K562 (cell line): ENCODE results near the gene MYO1D. TPM values are rescaled to one million over a fixed set of nuclear protein-coding genes. Genes with fewer than 3 reads are reported as not detected.

Experiments
- ATAC-seq: fragments of 200-7000 bp; cut with Tn5 transposase; 3 replicates; pipeline ENCODE4 v1.9.1; 2020; ENCODE audit warnings: moderate library complexity
- BruUV-seq: library from RNA; stranded (reverse); fragments of 400-500 nt; replicated peaks from 2 replicates; lab custom pipeline; 2021; lab: Mats Ljungman, UMichigan
- CTCF ChIA-PET: fragments of 300-600 bp; formaldehyde crosslinking; extraction: SDS; loops from one replicate; lab custom pipeline; 2021; ENCODE audit warnings: low intra/inter-chr PET ratio; lab: Yijun Ruan, JAX
- POLR2A ChIA-PET: fragments of 300-600, 350-650 bp; sonication (Branson Sonifier 250); formaldehyde crosslinking; extraction: SDS; loops from one replicate; lab custom pipeline; 2021; ENCODE audit warnings: antibody characterized with exemption, inconsistent platforms; lab: Yijun Ruan, JAX
- DNase-seq, 4 experiments: peaks; one replicate each; pipeline versions ENCODE4 v3.0.0 to v3.0.0-alpha.2; 2011 to 2018; ENCODE audit warnings: low spot score in 3 of 4, mixed read lengths in 3 of 4; ENCODE audit errors: extremely low read depth in 1 of 4
- FAIRE-seq: peaks from 2 replicates; lab custom pipeline; 2011; peaks lifted over from hg19 to GRCh38; lab: Jason Lieb, UNC
- H2AFZ ChIP-seq: 2 replicates; pipeline ENCODE4 v1.6.0; 2011; ENCODE audit warnings: low read depth, low read length, control low read depth, inconsistent platforms
- H3K27ac ChIP-seq: fragments of 200-600 bp; 3 replicates; pipeline ENCODE4 v1.8.0; 2011; ENCODE audit warnings: low read depth, mild to moderate bottlenecking, control low read depth, inconsistent platforms, low read length, moderate library complexity, mixed read lengths; ENCODE audit errors: extremely low read depth
- H3K27me3 ChIP-seq, 2 experiments: fragments of 300-600 bp in 1 of 2; 2 replicates in 1 of 2; 3 replicates in 1 of 2; pipeline versions ENCODE4 v1.6.0 to v1.8.0; 2011; ENCODE audit warnings: inconsistent platforms in 2 of 2, low read length in 2 of 2, mild to moderate bottlenecking in 1 of 2, mixed read lengths in 1 of 2, moderate library complexity in 1 of 2; ENCODE audit not compliant: control insufficient read depth in 2 of 2, insufficient read depth in 2 of 2
- H3K36me3 ChIP-seq: fragments of 300-600 bp; 3 replicates; pipeline ENCODE4 v1.8.0; 2011; ENCODE audit warnings: mild to moderate bottlenecking, low read length, inconsistent platforms; ENCODE audit not compliant: control insufficient read depth, insufficient read depth
- H3K4me1 ChIP-seq, 2 experiments: fragments of 200-600 bp in 1 of 2; replicated peaks in 1 of 2; 2 replicates in 1 of 2; 3 replicates in 1 of 2; pipeline versions ENCODE4 v1.5.1 to v1.8.0; 2011; ENCODE audit warnings: inconsistent platforms in 2 of 2, low read length in 2 of 2, mild to moderate bottlenecking in 1 of 2, mixed read lengths in 1 of 2, moderate library complexity in 1 of 2; ENCODE audit not compliant: control insufficient read depth in 2 of 2, insufficient read depth in 2 of 2
- H3K4me2 ChIP-seq: 2 replicates; pipeline ENCODE4 v1.6.1; 2011; ENCODE audit warnings: low read length, control low read depth, inconsistent platforms, mixed read lengths; ENCODE audit not compliant: insufficient read depth
- H3K4me3 ChIP-seq: fragments of 200-600 bp; sonication (generic), shearing (Covaris generic); 2 replicates; pipeline ENCODE4 v1.5.1; 2016; ENCODE audit warnings: control low read depth, inconsistent platforms
- H3K79me2 ChIP-seq: fragments of 200-600 bp; 3 replicates; pipeline ENCODE4 v1.8.0; 2011; ENCODE audit warnings: low read length, inconsistent platforms; ENCODE audit not compliant: control insufficient read depth, insufficient read depth
- H3K9ac ChIP-seq, 2 experiments: 2 replicates each; pipeline versions ENCODE4 v1.6.0 to v1.6.1; 2011; ENCODE audit warnings: low read depth in 2 of 2, low read length in 2 of 2, control low read depth in 1 of 2, inconsistent platforms in 1 of 2, mild to moderate bottlenecking in 1 of 2, mixed read lengths in 1 of 2; ENCODE audit not compliant: insufficient read depth in 1 of 2
- H3K9me1 ChIP-seq: one replicate; pipeline ENCODE4 v1.6.0; 2011; ENCODE audit warnings: inconsistent platforms, mild to moderate bottlenecking, low read length, moderate library complexity; ENCODE audit not compliant: control insufficient read depth, insufficient read depth
- H3K9me3 ChIP-seq: replicated peaks from 2 replicates; pipeline ENCODE4 v1.5.1; 2011; ENCODE audit warnings: low read depth, low read length, inconsistent platforms; ENCODE audit not compliant: control insufficient read depth, insufficient read depth
- H4K20me1 ChIP-seq: replicated peaks from 2 replicates; pipeline ENCODE4 v1.6.1; 2011; ENCODE audit warnings: low read length, inconsistent platforms, mixed read lengths; ENCODE audit not compliant: control insufficient read depth, insufficient read depth
- BRF1 ChIP-seq: IDR thresholded peaks from 3 replicates; pipeline ENCODE4 v1.6.1; 2011; ENCODE audit warnings: borderline replicate concordance, mild to moderate bottlenecking; ENCODE audit not compliant: insufficient read length; ENCODE audit errors: extremely low read depth
- CHAMP1 ChIP-seq: fragments of 450-650 bp; IDR thresholded peaks from 2 replicates; pipeline ENCODE4 v1.6.1; 2016; ENCODE audit warnings: mild to moderate bottlenecking
- CXXC5 ChIP-seq: fragments of 250-450 bp; sonication (Bioruptor Pico); IDR thresholded peaks from 2 replicates; pipeline ENCODE4 v1.8.0; 2022; ENCODE audit warnings: inconsistent platforms, mild to moderate bottlenecking, moderate library complexity
- EHMT2 ChIP-seq: fragments of 450-650 bp; IDR thresholded peaks from 2 replicates; pipeline ENCODE4 v1.6.1; 2018; ENCODE audit warnings: antibody characterized with exemption
- ETV1 ChIP-seq: fragments of 450-650 bp; conservative IDR thresholded peaks from 2 replicates; pipeline ENCODE4 v1.6.1; 2016; ENCODE audit warnings: missing genetic modification characterization, control low read depth, low read depth, missing compliant biosample characterization
- FOXK1 ChIP-seq: sonication (generic); formaldehyde crosslinking; IDR thresholded peaks from 2 replicates; pipeline ENCODE4 v1.8.0; 2022; ENCODE audit warnings: missing genetic modification reagents, mild to moderate bottlenecking, borderline replicate concordance
- IFI16 ChIP-seq: fragments of 250-450 bp; sonication (Bioruptor Pico); IDR thresholded peaks from 2 replicates; pipeline ENCODE4 v2.1.2; 2022; ENCODE audit warnings: mild to moderate bottlenecking, inconsistent platforms
- JUNB ChIP-seq: fragments of 450-650 bp; formaldehyde crosslinking; conservative IDR thresholded peaks from 2 replicates; pipeline ENCODE4 v1.4.0; 2020; ENCODE audit warnings: mild to moderate bottlenecking
- MAX ChIP-seq: sonication (generic); formaldehyde crosslinking; IDR thresholded peaks from 2 replicates; pipeline ENCODE4 v1.9.0; 2022; ENCODE audit warnings: mild to moderate bottlenecking, missing genetic modification reagents
- TRIM24 ChIP-seq, 2 experiments: fragments of 450-650 bp; IDR thresholded peaks; 2 replicates each; pipeline ENCODE4 v1.6.1; 2016
- ZBTB49 ChIP-seq: sonication (generic); formaldehyde crosslinking; IDR thresholded peaks from 2 replicates; pipeline ENCODE4 v1.8.0; 2022; ENCODE audit warnings: missing genetic modification reagents, mild to moderate bottlenecking, borderline replicate concordance
- ZKSCAN1 ChIP-seq: fragments of 150-350 bp; IDR thresholded peaks from 2 replicates; pipeline ENCODE4 v1.6.1; 2016; ENCODE audit warnings: low read depth, low read length
- ZNF445 ChIP-seq: fragments of 250-450 bp; sonication (Bioruptor Pico); IDR thresholded peaks from 2 replicates; pipeline ENCODE4 v1.4.0; 2020; ENCODE audit warnings: low read depth, mild to moderate bottlenecking, moderate library complexity
- ZNF507 ChIP-seq: conservative IDR thresholded peaks from 2 replicates; pipeline ENCODE4 v1.6.1; 2017; ENCODE audit warnings: missing genetic modification characterization, missing compliant biosample characterization
- WGBS: fragments of 100-300 bp; shearing (Covaris generic); methylation state at CpG from one replicate; pipeline ENCODE4 v1.1.6; 2016; ENCODE audit warnings: low coverage, mixed read lengths; ENCODE audit not compliant: insufficient coverage; ENCODE audit errors: missing lambda C conversion rate; 5-methylcytosine and 5-hydroxymethylcytosine counted together
- in situ Hi-C: fragments of 300-500 bp; cut with MboI; formaldehyde crosslinking; loops from 4 replicates; pipeline ENCODE4 v1.15.0; 2018; ENCODE audit warnings: inconsistent platforms, mixed read lengths
- intact Hi-C: fragments of 100-400 bp; cut with micrococcal nuclease; formaldehyde crosslinking; loops from 2 replicates; pipeline ENCODE4 v1.14.2; 2022
- polyA plus RNA-seq, 8 experiments: library from polyadenylated mRNA; depleted of rRNA in 4 of 8; stranded (reverse) in 5 of 8; unstranded in 3 of 8; fragments of >200 nt; fragmentation: Nextera tagmentation in 2 of 8; fragmentation: Illumina TruSeq in 1 of 8; extraction: Ambion mirVana in 2 of 8; extraction: Trizol in 1 of 8; gene quantifications; 2 replicates each; pipeline versions ENCODE4 v1.2.1 to v1.2.3, GENCODE V29; 2011 to 2014; ENCODE audit warnings: inconsistent platforms in 1 of 8, missing spikeins in 1 of 8
- total RNA-seq, 7 experiments: library from RNA; depleted of rRNA in 6 of 7; stranded (reverse); fragments of >200 nt in 6 of 7; fragmentation: Illumina TruSeq in 2 of 7; extraction: Trizol in 2 of 7; gene quantifications; 2 replicates each; pipeline versions ENCODE4 v1.2.1 to v1.2.3, GENCODE V29; 2011 to 2021; ENCODE audit warnings: low replicate concordance in 1 of 7
- TF ChIP-seq, protein P1 (sequence below): sonication (generic); formaldehyde crosslinking; IDR thresholded peaks from 2 replicates; pipeline ENCODE4 v1.8.1; 2023; ENCODE audit warnings: mild to moderate bottlenecking, missing genetic modification reagents

The MYO1D gene
- total and polyA plus RNA-seq, 9 of the 15 experiments (the other 6 are each of a cell fraction or from before 2014, with no cell fraction given): 2.1 to 71.2 (median 45.4) TPM

GRCh38 chr17:32795339-32795979, 81.5 kb downstream of the MYO1D start:
- no peak for FAIRE-seq
- ChIA-PET CTCF (no interaction called here), POLR2A (interaction anchor here (0.5 to 2.2 kb wide), 5 partner anchors 10 to 18 kb away, joined by 3 to 11 read pairs (median 3); no protein-coding TSS in a partner anchor)
- no peak overlapping the region for H3K9ac ChIP-seq
- H3K4me2 ChIP-seq: peak overlapping the region; percentile 61; the same call in 1 of the 2 replicates
- H4K20me1 ChIP-seq: no peaks in the 10 kb centered on the region
- WGBS: 75% methylated on average over 9 of the region's 11 CpGs
- no TSS peak for BruUV-seq
- no peaks in the 10 kb centered on the region for H3K27me3 ChIP-seq
- peaks cover 28% of the 10 kb centered on the region for H3K79me2 ChIP-seq
- no peaks in the 10 kb centered on the region for H3K9me1 ChIP-seq
- intact Hi-C loops: no loop called here
- DNase-seq: peak in 1 of 4 experiments; percentile 33
- peak overlapping the region; percentile 53; the same call in 1 of the 3 replicates for H3K27ac ChIP-seq
- H2AFZ ChIP-seq: no peak overlapping the region
- H3K9me3 ChIP-seq: no peaks in the 10 kb centered on the region
- ATAC-seq: peak; percentile 23
- H3K4me1 ChIP-seq: peaks cover 0 to 24% of the 10 kb centered on the region in 2 experiments; a peak in 3 of 5 replicates
- in situ Hi-C loops: no loop called here
- H3K36me3 ChIP-seq: 0 out of 3 replicates have a peak, but pooled peaks cover 5% of the 10 kb centered on the region
- H3K4me3 ChIP-seq: no peak overlapping the region
- TF ChIP-seq, protein P1, sequence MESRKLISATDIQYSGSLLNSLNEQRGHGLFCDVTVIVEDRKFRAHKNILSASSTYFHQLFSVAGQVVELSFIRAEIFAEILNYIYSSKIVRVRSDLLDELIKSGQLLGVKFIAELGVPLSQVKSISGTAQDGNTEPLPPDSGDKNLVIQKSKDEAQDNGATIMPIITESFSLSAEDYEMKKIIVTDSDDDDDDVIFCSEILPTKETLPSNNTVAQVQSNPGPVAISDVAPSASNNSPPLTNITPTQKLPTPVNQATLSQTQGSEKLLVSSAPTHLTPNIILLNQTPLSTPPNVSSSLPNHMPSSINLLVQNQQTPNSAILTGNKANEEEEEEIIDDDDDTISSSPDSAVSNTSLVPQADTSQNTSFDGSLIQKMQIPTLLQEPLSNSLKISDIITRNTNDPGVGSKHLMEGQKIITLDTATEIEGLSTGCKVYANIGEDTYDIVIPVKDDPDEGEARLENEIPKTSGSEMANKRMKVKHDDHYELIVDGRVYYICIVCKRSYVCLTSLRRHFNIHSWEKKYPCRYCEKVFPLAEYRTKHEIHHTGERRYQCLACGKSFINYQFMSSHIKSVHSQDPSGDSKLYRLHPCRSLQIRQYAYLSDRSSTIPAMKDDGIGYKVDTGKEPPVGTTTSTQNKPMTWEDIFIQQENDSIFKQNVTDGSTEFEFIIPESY (CRISPR knock-in tag): 0 out of 2 replicates have a peak, but pooled peaks have one; percentile 42
- TF ChIP-seq ZKSCAN1 (no peak), ZNF507 (no peak), FOXK1 (CRISPR knock-in tag) (no peak), CHAMP1 (0 out of 2 replicates have a peak, but pooled peaks have one; percentile 22), JUNB (CRISPR knock-in tag) (no peak), TRIM24 (IDR thresholded peaks at IDR 0.05) (no peak), IFI16 (no peak), CXXC5 (CRISPR knock-in tag) (peak; percentile 21; the same call in 1 of the 2 replicates), MAX (CRISPR knock-in tag) (no peak), ETV1 (tag) (peak; percentile 46; the same call in 1 of the 2 replicates), ZBTB49 (CRISPR knock-in tag) (no peak), BRF1 (no peak), ZNF445 (CRISPR knock-in tag) (no peak), EHMT2 (no peak)
